ENCODE results near the gene DNAJC13.
"Not testable (repeated sequence)": the region's sequence is repeated elsewhere in the genome, so short reads cannot be mapped to it uniquely, and the experiment has no call there.

Gene DNAJC13, protein sequence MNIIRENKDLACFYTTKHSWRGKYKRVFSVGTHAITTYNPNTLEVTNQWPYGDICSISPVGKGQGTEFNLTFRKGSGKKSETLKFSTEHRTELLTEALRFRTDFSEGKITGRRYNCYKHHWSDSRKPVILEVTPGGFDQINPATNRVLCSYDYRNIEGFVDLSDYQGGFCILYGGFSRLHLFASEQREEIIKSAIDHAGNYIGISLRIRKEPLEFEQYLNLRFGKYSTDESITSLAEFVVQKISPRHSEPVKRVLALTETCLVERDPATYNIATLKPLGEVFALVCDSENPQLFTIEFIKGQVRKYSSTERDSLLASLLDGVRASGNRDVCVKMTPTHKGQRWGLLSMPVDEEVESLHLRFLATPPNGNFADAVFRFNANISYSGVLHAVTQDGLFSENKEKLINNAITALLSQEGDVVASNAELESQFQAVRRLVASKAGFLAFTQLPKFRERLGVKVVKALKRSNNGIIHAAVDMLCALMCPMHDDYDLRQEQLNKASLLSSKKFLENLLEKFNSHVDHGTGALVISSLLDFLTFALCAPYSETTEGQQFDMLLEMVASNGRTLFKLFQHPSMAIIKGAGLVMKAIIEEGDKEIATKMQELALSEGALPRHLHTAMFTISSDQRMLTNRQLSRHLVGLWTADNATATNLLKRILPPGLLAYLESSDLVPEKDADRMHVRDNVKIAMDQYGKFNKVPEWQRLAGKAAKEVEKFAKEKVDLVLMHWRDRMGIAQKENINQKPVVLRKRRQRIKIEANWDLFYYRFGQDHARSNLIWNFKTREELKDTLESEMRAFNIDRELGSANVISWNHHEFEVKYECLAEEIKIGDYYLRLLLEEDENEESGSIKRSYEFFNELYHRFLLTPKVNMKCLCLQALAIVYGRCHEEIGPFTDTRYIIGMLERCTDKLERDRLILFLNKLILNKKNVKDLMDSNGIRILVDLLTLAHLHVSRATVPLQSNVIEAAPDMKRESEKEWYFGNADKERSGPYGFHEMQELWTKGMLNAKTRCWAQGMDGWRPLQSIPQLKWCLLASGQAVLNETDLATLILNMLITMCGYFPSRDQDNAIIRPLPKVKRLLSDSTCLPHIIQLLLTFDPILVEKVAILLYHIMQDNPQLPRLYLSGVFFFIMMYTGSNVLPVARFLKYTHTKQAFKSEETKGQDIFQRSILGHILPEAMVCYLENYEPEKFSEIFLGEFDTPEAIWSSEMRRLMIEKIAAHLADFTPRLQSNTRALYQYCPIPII (N-terminal part only)

DNA sequence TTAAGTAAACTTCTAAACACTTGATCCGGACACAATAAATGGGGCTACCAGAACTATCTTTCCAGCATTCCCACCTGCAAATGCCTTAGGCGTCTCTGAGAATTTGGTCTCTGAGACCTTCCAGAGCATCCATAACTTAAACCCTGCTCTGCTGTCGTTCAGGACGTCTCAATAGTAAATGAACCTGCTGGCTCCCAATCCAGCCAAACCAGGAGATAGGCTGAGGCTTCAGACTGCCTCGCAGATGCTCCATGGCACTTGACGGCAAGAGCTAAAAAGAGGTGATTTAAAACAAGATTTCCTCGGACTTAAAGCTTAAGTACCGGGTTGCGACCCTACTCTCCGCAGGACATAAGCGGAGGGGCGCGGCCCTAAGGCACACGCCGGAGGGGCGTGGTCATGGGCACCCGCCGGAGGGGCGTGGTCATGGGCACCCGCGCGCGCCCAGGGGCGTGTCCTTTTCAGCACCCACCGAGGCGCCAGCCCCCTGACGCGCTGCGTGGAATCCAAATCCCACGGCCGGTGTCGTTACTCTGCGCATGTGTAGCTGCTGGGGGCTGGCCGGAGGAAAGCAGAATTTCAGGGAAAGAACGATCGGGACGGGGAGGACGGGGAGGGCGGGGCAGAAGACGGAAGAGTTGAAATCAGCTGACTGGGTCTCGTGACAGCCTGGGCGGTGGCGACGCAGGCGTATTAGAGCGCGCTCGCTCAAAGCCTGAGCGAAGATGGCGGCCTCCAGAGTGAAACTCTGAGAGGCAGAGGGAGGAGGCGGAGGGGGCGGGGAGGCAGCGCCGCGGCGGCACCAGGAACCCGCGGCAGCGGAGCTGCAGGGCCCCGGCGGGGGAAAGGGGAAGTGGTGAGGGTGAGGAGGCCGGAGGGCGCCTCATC, at the start of gene DNAJC13:
Gene DNAJC13 (plus strand): TSS at position 696 of the 888 bp plus-strand sequence. CDS start 17,049 bp downstream, outside the sequence.
- peak; percentile 85 for DNase-seq

DNA sequence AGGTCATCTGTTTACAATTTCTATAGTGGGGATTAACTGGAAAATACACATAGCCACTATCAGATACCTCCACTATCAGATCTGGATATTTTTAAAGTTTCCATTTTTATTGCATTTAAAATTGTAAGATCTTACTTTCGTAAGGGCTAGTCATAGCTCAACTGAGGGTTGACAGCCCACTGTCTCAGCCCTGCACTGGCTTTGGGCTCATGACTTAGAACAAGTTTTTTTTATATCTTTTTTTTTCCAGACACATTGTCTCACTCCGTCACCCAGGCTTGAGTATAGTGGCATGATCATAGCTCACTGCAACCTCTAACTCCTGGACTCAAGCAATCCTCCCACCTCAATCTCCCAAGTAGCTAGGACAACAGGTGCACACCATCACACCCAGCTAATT, 48.8 kb upstream of the DNAJC13 start:
- no peak for DNase-seq

DNA sequence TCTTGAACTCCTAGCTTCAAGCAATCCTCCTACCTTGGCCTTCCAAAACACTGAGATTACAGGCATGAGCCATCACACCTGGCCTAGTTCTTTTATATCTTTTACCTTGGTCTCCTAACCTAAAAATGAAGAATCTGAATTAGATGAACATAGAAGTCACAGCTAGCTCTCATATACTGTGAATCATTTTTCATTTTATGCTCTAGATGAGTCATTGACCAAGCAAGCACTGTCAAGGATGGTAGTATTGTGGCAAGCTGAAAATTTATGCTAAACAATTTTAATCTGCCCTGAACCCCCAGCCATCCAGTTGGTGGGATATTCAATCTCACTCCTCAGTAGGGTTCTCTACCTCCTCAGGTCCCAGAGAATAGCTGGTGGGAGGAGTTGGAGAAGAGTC, 48.3 kb upstream of the DNAJC13 start:
- no peak for DNase-seq

DNA sequence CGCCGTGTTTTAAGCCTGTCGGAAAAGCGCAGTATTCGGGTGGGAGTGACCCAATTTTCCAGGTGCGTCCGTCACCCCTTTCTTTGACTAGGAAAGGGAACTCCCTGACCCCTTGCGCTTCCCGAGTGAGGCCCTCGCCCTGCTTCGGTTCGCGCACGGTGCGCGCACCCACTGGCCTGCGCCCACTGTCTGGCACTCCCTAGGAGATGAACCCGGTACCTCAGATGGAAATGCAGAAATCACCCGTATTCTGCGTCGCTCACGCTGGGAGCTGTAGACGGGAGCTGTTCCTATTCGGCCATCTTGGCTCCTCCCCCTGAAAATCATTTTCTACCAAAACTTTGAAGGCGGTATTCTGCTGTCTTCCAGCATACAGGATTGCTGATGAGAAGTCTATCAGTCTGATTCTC, 40.4 kb upstream of the DNAJC13 start:
- not testable (repeated sequence) for DNase-seq

DNA sequence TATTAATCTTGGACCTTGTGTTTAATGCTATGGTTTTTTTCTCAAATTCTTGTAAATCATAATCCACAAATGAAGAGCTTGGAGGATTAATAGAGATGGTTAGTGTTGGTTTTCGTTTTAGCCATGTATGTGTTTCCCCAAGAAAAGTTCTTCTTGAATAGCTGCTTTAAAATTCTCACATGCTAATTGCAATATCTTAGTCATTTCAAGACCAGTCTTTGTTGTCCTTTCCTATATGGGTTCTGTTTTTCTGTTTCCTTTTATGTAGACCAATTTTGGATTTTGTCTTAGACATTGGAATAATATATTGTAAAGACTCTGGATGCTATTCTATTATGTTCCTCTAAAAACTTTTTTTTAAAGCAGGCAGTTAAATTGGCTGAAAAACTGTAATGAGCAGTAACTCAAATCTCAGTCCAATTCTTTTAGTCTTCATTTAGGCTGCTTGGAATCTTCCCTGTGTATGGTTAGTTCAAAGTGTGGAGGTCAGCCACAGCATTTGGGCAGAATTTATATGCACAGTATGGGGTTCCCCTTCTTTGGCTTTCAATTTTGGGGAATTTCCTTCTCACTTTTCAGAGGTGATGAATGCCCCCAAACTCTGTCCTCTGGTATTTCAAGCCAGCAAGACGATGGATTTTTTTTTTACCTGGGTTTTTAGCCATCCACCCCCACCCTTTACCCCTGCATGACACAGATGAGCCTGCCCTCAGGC, 39.1 kb upstream of the DNAJC13 start:
- DNase-seq, result no peak

DNA sequence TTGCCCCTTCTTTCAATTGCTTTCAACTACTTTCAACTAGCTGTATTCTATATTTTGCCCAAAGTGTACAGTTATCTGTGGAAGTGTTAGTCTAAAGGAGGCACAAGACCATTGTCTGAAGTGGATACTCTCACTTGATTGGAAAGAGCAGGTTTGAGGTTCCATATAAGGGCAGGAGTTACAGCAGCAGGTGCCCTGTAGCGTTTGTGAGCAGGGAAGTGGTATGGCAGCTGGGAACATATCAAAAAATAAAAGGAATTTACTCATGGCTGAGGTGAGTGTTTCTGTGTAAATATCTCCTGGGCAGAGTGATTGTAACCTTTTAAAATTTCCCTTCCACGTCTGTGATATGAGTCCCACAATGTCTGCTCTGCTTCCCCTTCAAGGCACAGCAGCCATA, 38.5 kb upstream of the DNAJC13 start:
- DNase-seq, result no peak

DNA sequence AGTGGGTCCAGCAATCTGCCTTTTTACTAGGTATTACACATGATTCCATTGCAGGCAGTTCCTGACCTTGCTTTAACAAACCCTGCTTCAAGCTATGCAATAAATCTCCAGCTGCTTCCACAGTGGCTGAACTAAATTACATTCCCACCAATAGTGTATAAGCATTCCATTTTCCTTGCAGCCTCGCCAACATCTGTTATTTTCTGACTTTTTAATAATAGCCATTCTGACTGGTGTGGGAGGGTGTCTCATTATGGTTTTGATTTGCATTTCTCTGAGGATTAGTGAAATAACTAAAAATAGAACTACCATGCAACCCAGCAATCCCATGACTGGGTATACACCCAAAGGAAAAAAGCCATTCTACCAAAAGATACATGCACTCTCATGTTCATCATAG, 36.4 kb upstream of the DNAJC13 start:
- no peak for DNase-seq

DNA sequence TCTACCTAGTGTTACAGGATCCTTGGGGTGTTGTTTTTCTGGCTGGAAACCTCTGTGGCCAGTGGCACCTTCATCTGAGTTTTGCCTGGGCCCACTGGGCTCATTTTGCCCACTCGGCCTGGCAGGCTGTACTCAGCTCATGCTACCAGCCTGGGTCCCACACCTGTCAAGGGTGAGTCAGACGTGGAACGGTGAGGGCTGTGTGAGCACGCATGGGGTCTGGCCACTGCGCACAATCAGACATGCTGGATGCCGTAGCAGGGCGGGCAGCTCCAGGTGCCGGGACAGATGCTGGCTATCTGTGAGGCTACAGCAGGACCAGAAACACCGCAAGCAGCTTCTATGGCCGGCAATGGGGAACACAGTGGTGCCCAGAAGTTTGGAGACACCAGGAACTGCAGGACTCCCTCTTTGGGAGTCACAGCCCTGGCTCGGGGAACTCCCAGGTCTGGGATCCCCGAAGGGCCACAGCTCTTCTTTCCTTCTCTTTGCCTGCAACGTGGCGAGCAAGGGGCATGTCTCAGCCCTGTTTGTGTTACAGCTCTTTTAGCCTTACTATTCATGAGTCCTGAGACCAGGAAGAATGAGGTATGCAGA, 35.9 kb upstream of the DNAJC13 start:
- DNase-seq, result no peak

DNA sequence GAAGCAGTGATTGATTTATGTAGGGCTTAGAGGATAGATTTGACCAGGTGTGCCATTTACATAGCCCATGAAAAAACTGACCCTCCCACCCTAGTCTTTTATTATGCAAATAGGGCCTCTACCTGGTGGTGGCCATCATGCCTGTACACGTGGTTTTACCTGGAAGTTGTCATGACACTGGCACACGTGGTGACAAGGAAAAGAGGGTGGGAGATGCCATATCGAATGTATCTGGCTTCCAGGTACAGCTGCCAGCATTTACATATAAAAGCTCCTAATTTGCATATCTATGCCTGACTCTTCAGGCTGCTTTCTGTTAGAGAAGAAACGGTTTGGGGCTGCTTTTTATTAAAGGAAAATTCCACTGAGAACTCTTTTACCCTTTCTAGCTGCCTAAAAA, 35.0 kb upstream of the DNAJC13 start:
- no peak for DNase-seq

DNA sequence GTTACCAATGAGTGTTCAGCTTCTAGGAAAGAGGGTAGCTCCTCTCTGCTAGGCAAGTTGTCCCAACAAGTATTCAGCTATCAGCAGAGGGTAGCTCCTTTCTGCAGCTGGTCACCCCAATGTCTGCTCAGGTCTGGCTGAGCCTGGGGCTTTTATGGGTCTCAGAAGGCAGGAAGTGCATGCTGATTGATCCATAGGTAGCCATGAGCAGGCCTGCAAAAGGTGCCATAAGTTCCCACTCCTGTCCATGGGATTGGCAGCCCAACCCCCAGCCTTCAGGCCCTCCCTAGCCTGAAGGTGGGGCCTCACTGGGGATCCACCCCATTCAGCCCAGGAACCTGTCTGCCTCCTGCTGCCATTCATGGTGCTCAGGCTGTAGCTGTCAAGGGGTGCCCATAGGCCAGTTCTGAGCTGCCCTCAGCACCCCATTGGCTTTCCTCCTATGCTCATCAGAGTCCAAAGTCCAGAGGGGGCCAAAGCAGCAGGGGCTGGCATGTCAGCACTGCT, 34.6 kb upstream of the DNAJC13 start:
- no peak for DNase-seq

DNA sequence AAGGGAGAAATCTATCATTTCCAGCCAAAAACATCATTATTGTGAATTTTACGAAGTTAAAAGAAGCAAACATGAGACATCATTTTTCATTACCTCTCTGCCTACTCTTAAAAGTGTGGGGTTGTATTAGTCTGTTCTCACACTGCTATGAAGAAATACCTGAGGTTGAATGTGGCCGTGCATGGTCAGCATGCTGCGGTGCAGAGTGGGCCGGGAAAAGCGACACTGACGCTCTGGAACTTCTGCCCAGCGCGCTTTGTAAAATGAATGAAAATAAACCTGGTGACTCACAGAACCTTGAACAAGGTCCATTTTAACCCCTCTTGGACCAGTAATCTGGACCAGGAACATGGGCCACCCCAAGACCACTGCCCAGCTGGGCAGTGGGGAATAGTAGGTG, 31.0 kb upstream of the DNAJC13 start:
- no peak for DNase-seq

DNA sequence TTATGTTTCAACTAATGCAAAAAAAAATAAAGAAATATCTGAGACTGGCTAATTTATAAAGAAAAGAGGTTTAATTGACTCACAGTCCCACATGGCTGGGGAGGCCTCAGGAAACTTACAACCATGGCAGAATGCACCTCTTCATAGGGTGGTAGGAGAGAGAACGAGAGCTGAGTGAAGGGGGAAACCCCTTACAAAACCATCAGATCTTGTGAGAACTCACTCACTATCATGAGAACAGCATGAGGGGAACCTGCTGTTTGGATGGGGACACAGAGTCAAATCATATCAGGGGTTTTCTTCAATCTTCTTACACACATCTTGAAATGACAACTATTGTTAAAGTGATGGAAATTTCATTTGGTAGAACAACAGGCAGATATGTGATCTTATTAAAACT, 24.6 kb upstream of the DNAJC13 start:
- DNase-seq, result not testable (repeated sequence)

DNA sequence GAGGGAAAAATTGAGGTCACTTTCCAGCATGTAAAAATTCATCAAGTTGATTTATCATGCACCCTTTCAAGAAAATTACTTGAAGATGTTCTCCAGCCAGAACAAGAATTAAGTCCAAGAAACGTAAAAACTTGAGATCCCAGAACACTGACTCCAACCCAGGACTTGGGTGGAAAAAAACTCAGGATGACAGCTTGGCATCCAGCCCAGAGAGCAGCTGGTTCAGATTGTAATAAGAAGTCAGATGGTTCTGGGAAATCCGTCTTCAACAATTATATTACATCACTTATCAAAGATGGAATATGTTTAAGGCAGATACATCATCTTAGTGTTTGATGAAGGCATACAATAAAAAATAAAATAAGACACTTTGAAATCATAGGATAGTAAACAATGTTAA, 23.0 kb upstream of the DNAJC13 start:
- no peak for DNase-seq

DNA sequence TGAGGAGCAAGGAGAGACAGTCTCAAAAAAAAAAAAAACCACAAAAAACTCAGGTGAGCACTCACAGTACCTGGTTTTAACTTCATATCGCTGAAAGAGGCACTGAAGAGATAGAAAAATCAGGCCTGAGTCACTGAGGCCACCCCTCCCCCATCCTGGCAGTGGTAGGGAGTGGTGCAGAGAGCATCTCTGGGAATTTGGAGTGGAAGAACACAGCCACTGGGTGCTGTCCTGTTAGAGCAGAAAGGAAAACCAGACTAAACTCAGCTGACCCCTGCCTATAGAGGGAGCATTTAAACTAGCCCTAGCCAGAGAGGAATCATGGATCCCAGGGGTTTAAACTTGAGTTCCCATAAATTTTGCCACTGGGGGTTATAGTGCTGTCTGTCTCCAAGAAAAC, 22.2 kb upstream of the DNAJC13 start:
- no peak for DNase-seq

DNA sequence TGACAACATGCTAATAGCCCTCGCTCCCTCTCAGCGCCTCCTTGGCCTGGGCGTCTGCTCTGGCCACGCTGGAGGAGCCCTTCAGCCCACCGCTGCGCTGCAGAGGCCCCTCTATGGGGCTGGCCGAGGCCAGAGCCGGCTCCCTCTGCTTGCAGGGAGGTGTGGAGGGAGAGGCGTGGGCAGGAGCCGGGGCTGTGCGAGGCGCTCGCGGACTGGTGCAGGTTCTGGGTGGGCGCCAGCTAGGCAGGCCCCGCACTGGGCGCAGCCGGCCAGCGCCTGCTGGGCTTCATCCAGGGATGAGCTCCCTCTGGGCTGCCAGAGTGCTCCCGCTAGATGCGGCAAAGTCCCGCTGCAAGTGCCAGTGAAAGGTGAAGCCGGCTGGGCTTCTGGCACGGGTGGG, 21.0 kb upstream of the DNAJC13 start:
- no peak for DNase-seq

DNA sequence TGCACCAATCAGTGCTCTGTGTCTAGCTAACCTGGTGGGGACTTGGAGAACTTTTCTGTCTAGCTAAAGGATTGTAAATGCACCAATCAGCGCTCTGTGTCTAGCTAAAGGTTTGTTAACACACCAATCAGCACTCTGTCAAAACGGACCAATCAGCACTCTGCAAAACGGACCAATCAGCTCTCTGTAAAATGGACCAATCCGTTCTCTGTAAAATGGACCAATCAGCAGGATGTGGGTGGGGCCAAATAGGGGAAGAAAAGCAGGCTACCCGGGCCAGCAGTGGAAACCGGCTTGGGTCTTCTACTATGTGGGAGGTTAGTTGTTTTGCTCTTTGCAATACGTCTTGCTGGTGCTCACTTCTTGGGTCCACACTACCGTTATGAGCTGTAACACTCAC, 20.5 kb upstream of the DNAJC13 start:
- DNase-seq, result not testable (repeated sequence)

DNA sequence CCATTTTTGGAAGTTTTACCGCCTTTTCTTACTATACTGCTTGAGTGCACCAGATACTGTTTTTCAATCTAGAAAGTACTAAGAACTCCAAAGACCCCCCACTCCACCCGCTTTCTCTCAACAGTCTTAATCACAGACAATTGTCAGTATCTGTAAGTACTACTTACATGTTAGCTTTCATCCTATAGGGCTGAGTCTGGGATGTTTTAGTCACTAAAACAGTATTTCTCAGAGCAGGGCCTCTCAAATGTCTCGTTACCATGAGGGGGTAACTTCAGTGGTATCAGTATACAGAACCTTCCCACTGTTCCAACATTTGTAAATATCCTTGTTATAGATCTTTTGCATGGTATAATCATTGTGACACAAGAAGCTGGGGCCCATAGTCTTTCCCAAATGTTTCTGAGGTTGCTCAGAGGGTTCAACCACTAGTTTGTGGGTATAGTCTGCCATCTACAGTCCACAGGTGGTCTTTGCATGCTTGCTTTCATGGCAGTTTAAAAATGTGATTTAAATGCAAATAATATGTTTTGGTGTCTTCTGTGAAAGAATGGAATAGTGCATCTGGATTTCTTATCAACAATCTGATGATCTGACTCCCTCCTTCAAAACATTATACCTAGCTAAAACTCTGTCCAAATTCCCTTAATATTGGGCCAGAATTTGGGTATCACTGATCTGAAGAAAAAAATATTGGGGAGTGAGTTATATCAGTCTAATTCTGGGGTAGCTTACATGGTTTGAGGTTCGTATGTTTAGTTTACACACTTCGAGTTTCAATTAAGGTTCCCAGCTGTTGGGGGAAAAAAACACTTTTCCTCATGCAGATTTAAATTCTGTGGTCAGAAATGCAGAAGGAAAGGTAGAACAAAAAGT, 18.0 kb upstream of the DNAJC13 start:
- no peak for DNase-seq

DNA sequence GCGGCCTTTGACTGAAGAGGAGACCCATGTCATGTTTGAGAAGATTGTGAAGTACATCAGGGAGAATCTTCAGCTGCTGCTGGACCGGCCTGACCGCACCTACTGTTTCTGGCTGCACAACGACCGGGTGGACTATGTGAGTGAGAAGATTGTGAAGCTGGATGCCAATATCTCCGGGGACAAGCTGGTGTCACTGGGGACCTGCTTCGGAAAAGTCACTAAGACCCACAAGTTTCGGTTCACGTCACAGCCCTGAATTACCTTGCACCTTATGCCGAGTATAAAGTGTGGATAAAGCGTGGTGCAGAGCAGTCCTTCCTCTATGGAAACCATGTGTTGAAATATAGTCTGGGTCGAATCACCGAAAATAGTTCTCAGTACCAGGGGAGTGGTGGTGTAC, 16.0 kb upstream of the DNAJC13 start:
- DNase-seq, result no peak

DNA sequence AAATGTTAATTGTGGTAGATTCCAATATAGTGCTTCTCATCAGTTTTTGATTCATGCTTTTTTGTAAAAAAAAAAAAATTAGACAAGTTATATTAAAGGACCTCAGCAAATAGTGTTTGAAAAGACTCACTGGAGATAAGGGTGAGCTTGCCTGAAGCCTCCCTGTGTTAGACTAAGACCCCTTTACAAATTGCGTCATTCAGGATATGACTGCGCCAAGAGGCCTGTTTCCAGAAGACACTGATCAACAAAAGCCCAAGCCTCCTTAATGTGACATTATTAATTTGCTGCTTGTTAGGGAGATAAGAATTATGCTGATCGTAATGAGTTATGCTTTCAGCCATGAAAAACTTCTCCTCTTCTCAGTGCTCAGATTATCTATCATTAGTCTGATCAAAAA, 13.0 kb upstream of the DNAJC13 start:
- DNase-seq, result no peak

DNA sequence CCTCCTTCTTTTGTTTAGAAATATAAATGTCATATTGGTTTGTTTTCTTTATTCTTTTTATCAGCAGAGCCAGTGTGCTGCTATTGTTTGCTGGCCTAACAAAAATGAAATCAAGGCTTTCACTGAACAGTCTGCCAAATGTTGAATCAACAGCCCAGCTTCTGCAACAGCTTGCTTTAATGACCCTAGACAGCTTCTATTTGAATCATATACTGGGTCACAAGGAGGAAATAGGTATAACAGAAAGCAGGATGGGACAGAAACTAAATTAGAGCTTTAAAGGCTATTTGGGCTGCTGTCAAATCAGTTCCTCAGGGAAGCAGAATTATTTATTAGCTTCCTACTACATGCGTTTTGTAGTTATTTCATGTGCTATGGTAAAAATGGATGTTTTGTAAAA, 12.1 kb upstream of the DNAJC13 start:
- DNase-seq, result no peak

All from NCI-H1436 treated with DMSO at 0.1 percent for 48 hours (cell line).